Activated CD4-positive, alpha-beta T cell treated with anti-CD3 and anti-CD28 coated beads, Interleukin-2, amount 50 U/mL, for 16 hours (primary cell): ENCODE data around the gene JHY.

Experiments
- DNase-seq: peaks from one replicate; pipeline ENCODE4 v3.0.0-alpha.2; 2020

Gene JHY

DNA sequence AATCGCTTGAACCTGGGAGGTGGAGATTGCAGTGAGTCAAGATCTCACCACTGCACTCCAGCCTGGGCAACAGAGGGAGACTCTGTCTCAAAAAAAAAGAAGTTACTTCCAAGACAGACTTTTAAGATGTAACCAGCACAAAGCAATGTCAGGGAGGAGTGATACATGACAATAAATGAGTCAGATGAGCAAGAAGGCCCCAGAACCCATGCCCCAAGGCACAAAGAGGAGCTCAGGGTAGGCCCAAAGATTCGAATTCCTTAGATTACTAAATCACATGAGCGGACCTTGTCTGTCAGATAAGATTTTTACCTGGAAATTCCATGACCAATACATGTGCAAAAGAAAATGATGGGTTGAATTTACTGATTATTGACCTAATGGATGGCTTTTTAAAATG is 10.5 kb upstream of the JHY start:
- DNase-seq: no peak

DNA sequence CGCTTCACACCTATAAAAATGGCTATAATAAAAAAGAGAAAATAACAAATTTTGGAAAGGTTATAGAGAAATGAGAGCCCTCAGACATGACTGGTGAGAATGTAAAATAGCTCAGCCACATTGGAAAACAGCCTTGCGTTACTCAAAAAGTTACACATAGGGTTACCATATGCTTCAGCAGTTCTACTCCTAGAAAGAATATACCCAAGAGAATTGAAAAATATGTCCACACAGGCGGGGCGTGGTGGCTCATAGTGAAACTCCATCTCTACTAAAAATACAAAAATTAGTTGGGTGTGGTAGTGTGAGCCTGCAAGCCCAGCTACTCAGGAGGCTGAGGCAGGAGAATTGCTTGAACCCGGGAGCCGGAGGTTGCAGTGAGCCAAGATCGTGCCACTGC is 7.6 kb upstream of the JHY start:
- peak; percentile 7 for DNase-seq

GRCh38 chr11:122877732-122878131 is 4.8 kb upstream of the JHY start:
- no peak for DNase-seq

DNA sequence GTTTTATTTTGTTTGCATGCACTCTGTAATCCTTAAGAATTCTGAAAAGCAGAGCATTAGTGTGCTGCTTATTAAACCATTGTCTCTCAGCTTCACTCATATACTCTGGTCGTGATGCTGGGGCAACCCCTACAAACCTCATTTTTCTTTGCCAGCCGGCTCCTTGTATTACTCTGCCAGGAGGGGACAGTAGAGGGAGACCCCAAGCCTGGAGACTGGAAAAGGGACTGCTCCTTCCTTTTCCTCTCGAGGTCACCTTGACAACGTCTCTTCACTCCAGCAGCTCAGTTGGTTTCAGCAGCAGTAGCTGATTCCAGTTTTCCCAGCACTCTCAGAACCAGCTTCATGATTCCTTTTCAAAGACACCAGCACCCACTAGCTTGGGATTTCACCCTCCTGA is 2.8 kb upstream of the JHY start:
- no peak for DNase-seq

DNA sequence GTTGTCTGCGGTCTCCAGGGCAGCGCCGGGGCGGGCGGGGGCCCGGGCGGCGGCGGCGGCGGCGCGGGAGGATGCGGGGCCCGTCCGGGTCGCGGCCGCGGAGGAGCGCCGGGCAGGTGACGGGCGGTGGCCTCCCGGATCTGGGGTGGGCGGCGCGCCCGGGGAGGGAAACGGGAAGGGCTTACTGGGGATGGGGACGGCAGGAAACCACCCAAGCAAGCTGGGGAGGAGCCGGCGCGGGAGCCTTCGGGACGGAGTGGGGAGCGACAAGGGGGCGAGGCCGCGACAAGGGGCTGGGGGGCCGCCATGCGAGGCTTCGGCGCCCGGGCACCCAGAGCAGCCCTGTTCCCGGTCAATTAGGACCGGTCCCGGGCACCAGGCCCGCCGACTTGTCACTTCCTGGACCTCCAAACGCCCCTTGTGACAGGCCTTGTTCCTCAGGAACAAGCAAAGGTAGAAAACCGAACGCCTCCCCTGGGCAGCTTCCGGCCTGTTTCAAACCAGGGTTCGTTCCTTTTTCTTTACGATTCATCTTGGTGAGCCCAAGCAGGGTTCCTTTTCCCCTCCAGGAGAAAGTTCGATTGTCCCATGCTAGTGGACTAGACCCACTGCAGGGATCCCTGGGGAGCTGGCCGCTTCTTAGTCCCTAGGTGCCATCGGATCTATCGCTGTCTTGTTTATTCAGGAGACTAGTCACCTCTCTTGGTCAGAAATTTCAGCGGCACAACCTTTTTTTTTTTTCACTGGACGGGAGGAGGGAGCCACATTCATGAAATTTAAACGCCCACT is 492 bp downstream of the JHY start:
- DNase-seq: peak; percentile 39

DNA sequence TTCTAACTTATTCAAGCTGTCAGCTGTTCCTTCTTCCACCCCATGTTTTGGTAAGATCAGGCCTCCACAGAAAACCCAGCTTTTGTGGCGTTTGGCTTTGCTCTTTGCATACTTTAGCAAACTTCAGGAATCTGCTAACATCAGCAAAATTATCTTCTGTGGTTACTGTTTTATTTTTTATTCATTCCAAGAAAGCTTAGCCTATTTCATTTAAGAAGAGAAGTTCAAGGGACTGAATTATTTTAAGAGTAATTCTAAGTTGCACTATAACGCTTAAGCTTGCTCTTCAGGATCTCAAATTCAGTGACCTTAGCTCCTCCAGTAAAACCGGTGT is 1.1 kb downstream of the JHY start:
- no peak for DNase-seq

GRCh38 chr11:122888162-122888561 is 5.6 kb downstream of the JHY start:
- DNase-seq: no peak

DNA sequence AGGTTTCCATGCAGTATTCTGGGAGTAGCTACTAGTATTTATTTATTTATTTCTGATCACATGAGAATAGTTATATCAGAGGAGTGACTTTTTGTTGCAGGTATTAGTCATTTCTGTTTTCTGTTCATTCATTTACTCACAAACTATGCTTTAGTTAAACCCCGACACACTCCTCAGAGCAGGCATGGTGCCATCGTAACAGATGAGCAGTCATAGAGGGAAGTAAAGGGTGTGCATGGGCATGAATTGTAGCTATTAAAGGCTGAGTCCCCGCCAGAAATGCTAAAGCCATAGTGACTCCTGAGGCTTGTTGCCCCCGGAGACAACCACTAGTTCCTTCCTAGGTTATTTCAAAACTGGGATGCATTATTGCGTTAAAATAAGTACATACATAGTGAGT is 10.6 kb downstream of the JHY start:
- DNase-seq: no peak

- DNase-seq: peak; percentile 14
These were observed 13.0 kb downstream of the JHY start for GRCh38 chr11:122895563-122895962.

- DNase-seq: peak; percentile 8
These were observed 15.1 kb downstream of the JHY start for GRCh38 chr11:122897606-122898210.

DNA sequence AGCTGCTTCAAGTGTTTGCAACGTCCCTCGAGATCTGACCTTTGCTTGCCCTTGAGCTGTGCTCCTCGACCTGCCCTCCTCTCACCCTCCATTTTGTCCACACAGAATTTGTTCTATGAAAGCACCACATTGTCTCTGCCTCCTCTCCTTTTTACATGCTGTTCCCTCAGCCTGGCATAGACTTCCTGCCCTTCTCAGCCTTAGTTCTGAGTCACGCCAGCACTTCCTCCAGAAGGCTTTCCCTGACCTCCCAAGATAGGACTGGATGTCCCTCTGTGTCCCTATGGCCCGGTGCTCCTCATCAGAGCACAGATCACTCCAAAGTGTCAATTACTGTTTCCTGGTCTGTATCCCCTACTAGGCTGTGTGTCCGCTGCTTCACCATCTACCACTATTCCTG is 16.2 kb downstream of the JHY start:
- DNase-seq: no peak

- peak; percentile 42 for DNase-seq
These were observed 18.1 kb downstream of the JHY start for GRCh38 chr11:122900587-122901202.

- no peak for DNase-seq
These were observed 20.4 kb downstream of the JHY start for GRCh38 chr11:122902951-122903350.

- peak; percentile 24 for DNase-seq
These were observed 28.2 kb downstream of the JHY start for GRCh38 chr11:122910775-122911174.

GRCh38 chr11:122917311-122917710 is 34.8 kb downstream of the JHY start:
- no peak for DNase-seq

DNA sequence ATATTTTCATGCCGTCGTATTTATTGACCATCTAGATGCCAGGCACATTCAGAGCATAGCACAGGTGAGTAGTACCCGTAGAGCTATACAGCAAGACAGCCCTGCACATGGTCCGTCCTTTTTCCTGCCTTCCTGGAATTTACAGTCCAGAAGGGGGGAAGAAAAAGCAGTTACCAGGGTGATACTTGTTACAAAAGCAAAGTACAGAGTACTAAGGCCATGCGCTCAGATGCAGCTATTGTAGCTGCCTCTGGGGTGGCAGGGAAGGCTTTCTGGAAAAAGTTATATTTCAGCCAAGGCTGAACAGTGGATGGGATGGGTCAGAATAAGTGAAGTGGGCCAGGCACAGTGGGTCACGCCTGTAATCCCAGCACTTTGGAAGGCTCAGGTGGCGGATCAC is 36.2 kb downstream of the JHY start:
- DNase-seq: no peak

DNA sequence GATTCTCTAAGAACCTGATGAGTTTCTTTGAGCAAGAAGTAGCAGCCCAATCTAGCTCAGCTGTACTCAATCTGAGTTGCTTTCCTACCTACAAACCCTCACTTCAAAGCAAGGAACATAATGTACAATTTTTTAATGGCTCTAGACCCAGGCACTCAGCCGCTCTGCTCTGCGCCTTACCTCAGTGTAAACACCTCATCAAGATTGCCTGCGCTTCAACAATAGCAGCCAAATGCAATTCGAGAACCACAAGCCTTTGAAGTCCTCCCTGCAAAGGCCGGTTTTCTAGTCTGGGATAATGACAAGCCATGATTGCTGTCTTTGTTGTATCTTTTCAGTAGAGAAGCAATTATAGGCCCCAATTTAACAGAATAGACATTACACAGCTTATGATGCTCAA is 38.0 kb downstream of the JHY start:
- no peak for DNase-seq

DNA sequence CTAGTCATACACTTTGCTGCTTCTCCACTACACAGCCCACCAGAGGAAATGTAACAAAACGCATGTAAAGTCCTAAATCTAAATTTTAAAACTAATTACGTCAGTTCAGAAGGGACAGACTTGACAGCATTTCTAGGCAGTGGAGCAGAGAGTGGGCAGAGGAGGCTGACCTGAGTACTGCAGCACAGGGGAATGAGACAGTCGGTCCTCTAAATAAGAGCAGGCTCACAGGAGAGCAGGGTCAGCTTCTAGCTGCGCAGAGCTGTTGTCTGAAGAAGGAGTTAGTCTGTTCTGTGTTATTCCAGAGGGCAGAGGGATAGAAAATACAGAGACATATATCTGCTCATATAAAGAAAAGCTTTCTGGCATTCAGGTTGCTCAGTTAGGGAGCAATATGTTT is 40.3 kb downstream of the JHY start:
- no peak for DNase-seq

DNA sequence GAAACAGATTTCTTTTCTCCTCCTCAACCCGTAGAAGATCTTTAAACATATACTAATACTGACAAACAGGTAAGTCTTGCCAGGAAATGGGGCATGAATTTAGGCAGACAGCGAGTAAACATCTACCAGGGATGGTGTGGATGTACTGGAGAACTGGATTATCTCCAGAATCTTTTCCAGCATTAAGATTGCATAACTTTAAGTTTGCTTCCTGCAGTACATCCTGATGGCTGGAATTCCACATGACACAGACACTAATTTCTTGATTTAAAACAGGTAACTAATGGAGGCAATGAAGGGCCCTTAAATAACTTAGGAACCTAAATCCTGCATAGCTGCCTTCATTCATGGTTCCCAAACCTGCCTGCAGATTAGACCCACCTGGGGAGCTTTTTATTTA is 40.7 kb downstream of the JHY start:
- DNase-seq: no peak

- peak; percentile 6 for DNase-seq
These were observed 49.0 kb downstream of the JHY start for GRCh38 chr11:122931510-122931909.

DNA sequence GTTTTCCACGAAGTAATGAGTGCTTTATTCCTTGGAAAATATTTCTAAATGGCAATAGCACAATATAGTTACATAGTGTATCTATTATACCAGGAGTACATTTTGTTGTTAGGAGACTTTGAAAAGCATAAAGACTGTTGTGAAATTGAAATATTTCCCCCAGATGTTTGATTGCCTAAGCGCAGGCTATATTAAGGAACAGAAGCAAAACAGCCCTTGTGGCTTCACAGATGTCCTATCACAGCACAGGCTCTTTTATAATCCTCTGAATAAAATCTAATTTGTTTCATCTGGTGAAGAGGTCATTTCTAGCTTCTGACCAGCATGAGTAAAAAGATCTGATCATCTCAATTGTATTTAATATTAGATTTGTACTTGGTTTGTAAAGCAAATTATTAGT is 50.9 kb downstream of the JHY start:
- no peak for DNase-seq

- DNase-seq: peak; percentile 24
These were observed 55.4 kb downstream of the JHY start for GRCh38 chr11:122937983-122938382.

GRCh38 chr11:122938557-122938956 is 56.0 kb downstream of the JHY start:
- no peak for DNase-seq

- DNase-seq: no peak
These were observed 68.7 kb downstream of the JHY start for GRCh38 chr11:122951211-122951610.

DNA sequence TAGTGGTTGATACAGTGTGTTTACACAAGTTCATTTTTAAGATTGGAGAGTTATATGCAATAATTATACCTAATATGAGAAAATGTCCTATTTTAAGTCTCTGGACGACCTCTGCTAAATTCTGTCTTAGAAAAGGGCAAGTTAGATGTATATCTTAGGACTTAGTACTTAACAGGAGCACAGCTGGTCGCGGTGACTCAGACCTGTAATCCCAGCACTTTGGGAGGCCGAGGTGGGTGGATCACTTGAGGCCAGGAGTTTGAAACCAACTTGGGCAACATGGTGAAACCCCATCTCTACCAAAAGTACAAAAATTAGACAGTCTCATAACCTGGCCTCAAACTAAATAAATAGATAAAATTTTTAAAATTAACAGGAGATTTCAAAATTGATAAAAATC is 71.9 kb downstream of the JHY start:
- no peak for DNase-seq
